ENCODE measurements around the gene SFRP2. TPM values are rescaled to one million over a fixed set of nuclear protein-coding genes. Genes with fewer than 3 reads are reported as not detected.

The SFRP2 gene
- not detected in 2 replicates for total RNA-seq

- DNase-seq (ENCODE audit: low read depth in 2 of 2): no peak
Measured at GRCh38 chr4:153788413-153789276, at the start of gene SFRP2. SFRP2 (minus strand) TSS chr4:153789083; CDS start chr4:153788835, 248 bp downstream.

GRCh38 chr4:153838564-153838963 lies 49.7 kb upstream of the SFRP2 start:
- no peak for DNase-seq (ENCODE audit: low read depth in 2 of 2)

GRCh38 chr4:153834901-153835300 lies 46.0 kb upstream of the SFRP2 start:
- no peak for DNase-seq (ENCODE audit: low read depth in 2 of 2)

GRCh38 chr4:153832720-153833287 lies 43.9 kb upstream of the SFRP2 start:
- DNase-seq (ENCODE audit: low read depth in 2 of 2): no peak

- DNase-seq (ENCODE audit: low read depth in 2 of 2): no peak
Measured at GRCh38 chr4:153832054-153832453, 43.2 kb upstream of the SFRP2 start.

GRCh38 chr4:153831245-153831644 lies 42.4 kb upstream of the SFRP2 start:
- DNase-seq (ENCODE audit: low read depth in 2 of 2): no peak

GRCh38 chr4:153825691-153826090 lies 36.8 kb upstream of the SFRP2 start:
- no peak for DNase-seq (ENCODE audit: low read depth in 2 of 2)

- no peak for DNase-seq (ENCODE audit: low read depth in 2 of 2)
Measured at GRCh38 chr4:153825126-153825525, 36.2 kb upstream of the SFRP2 start.

GRCh38 chr4:153824501-153824900 lies 35.6 kb upstream of the SFRP2 start:
- DNase-seq (ENCODE audit: low read depth in 2 of 2): no peak

- no peak for DNase-seq (ENCODE audit: low read depth in 2 of 2)
Measured at GRCh38 chr4:153823483-153823882, 34.6 kb upstream of the SFRP2 start.

GRCh38 chr4:153822316-153822715 lies 33.4 kb upstream of the SFRP2 start:
- DNase-seq (ENCODE audit: low read depth in 2 of 2): no peak

GRCh38 chr4:153817466-153817865 lies 28.6 kb upstream of the SFRP2 start:
- no peak for DNase-seq (ENCODE audit: low read depth in 2 of 2)

- no peak for DNase-seq (ENCODE audit: low read depth in 2 of 2)
Measured at GRCh38 chr4:153816542-153816941, 27.7 kb upstream of the SFRP2 start.

- no peak for DNase-seq (ENCODE audit: low read depth in 2 of 2)
Measured at GRCh38 chr4:153814789-153815188, 25.9 kb upstream of the SFRP2 start.

- DNase-seq (ENCODE audit: low read depth in 2 of 2): no peak
Measured at GRCh38 chr4:153809916-153810810, 21.3 kb upstream of the SFRP2 start.

GRCh38 chr4:153809307-153809706 lies 20.4 kb upstream of the SFRP2 start:
- DNase-seq (ENCODE audit: low read depth in 2 of 2): no peak

- no peak for DNase-seq (ENCODE audit: low read depth in 2 of 2)
Measured at GRCh38 chr4:153808175-153808574, 19.3 kb upstream of the SFRP2 start.

GRCh38 chr4:153806073-153806472 lies 17.2 kb upstream of the SFRP2 start:
- no peak for DNase-seq (ENCODE audit: low read depth in 2 of 2)

- no peak for DNase-seq (ENCODE audit: low read depth in 2 of 2)
Measured at GRCh38 chr4:153804722-153805121, 15.8 kb upstream of the SFRP2 start.

- DNase-seq (ENCODE audit: low read depth in 2 of 2): no peak
Measured at GRCh38 chr4:153799694-153800074, 10.8 kb upstream of the SFRP2 start.

GRCh38 chr4:153798901-153799693 lies 10.2 kb upstream of the SFRP2 start:
- DNase-seq (ENCODE audit: low read depth in 2 of 2): no peak

Measured in lung microvascular endothelial cell (primary cell).